NCI-H1048 (cell line): ENCODE data around the gene OMP.

Experiments
- DNase-seq: peaks from one replicate; lab custom pipeline; 2025; lab: John Stamatoyannopoulos, UW

OMP gene

DNA sequence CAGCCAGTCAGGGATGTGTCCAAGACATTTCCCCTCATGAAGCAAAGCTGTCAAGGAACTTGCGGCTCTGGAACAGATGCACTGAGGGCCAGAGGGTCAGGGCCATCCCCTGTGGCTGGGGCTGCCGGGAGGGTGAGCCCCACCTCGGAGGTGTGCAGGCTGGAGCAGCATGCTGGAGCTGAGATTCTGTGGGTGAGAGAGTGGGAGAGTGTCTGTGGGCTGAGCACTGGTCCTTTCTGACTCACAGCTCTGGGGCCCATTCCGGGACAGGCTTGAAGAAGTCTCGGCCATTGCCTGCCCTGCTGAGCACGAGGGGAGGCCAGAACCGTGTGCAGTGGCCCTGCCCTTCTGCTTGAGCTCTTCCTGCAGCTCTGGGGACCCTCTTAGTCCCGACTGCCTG is 2.1 kb downstream of the OMP start:
- DNase-seq: no peak

GRCh38 chr11:77106321-77106720 is 3.7 kb downstream of the OMP start:
- no peak for DNase-seq

DNA sequence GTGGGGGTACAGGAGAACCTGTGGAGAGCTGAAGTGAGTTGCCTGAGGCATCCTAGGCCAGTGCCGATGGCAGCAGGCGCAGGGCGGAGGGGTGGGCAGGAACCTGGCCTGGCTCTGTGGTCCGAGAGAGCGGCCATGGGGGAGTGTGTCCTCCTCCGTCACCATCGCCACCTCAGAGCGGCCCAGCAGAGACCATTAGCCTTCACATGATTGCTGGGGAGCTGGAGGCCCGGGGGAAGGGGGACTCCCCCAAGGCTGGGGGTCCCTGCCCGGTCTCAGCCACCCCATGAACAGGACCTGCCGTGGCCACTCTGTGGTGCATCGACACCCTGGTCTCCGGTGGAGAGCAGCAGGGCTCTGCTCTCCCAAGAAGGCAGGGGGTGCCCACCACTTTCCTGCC is 4.1 kb downstream of the OMP start:
- DNase-seq: no peak

DNA sequence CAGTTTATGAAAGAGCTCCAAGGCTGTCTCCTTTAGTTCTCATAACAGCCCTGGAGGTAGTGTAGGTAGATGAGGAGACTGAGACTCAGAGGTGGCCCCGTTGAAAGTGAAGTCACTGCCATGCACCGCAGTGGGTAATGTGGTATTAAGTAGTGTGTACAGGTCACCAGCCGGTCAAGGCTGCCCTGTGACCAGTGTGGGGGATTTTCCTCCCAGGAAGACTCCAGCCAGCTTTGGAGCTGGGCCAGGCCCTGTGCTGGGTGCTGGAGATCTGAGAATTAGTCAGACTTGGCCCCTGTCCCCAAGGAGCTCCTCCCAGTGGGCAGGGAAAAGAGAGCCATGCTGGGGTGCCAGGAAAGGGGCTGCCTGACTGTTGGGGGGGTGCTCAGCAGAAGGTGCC is 5.3 kb downstream of the OMP start:
- DNase-seq: no peak

DNA sequence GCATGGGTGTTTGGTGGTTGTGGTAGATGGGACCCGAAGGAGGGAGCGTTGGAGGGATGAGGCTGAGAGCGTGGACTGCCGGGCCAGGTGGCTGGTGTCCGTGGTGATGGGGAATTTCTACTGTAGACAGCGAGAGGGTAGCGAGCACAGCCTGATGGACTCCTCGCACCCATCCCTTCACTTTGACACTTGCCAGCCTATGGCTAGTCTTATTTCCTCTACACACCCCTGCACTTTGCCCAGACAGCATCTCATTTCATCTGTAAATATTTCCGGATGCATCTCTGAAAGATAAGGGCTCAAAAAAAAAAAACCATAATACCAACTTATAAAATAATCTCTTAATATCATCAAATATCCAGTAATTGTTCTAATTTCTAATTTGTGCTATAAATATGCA is 5.8 kb downstream of the OMP start:
- DNase-seq: no peak

DNA sequence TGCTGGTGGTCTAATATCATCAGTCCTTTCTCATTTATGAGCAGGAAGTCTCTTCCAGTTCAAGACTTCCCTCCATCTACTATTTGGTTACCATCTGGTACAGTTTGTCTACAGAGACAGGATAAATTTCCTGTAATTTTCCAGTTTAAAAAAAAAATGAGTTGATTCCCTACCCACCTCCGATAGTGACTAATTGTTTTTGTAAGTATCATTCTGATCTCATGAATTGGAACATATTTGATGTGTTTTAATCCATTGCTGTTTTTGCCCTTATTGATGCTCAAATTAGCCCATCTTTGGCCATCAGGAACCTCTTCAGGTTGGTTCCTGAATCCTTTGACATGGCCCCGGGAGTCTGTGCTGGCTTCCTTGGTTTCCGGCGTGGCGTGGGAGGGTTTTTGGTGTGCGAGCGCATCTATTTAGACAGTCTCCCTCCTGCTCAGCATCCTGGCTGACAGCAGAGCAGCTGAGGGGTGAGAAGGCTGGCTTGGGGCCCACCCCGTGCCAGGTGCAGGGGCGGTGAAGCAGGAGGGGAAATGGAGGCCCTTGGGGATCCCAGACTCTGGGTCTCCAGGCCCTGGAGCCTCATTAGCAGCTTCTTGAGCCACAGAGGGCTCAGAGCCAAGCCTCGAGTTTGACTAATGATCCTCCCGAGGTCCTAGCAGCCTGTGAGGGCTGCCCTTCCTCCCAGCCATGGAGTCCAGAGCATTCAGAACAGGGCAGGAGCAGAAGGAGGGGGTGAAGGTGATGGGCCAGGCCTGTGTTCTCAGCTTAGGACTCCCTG is 6.8 kb downstream of the OMP start:
- DNase-seq: no peak

- no peak for DNase-seq
Measured at GRCh38 chr11:77110836-77111235, 8.2 kb downstream of the OMP start.

DNA sequence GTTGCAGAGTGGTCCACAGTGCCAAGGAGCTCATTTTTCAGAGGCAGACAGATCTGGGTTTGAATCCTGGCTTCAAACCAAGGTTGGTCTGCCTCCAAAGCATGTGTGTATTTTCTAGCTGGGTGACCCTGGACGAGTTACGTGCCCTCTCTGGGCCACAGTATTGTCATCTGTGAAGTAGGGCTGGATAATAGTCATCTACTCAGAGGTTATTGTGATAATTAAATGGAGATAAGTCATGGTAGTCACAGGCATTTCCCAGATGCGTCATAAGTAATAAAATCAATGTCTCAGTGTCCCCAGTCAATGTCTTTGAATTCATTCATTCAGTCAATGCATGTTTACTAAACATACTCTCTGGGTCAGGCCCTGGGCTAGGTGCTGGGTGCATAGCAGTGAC is 8.6 kb downstream of the OMP start:
- DNase-seq: no peak

GRCh38 chr11:77111946-77112345 is 9.3 kb downstream of the OMP start:
- no peak for DNase-seq

DNA sequence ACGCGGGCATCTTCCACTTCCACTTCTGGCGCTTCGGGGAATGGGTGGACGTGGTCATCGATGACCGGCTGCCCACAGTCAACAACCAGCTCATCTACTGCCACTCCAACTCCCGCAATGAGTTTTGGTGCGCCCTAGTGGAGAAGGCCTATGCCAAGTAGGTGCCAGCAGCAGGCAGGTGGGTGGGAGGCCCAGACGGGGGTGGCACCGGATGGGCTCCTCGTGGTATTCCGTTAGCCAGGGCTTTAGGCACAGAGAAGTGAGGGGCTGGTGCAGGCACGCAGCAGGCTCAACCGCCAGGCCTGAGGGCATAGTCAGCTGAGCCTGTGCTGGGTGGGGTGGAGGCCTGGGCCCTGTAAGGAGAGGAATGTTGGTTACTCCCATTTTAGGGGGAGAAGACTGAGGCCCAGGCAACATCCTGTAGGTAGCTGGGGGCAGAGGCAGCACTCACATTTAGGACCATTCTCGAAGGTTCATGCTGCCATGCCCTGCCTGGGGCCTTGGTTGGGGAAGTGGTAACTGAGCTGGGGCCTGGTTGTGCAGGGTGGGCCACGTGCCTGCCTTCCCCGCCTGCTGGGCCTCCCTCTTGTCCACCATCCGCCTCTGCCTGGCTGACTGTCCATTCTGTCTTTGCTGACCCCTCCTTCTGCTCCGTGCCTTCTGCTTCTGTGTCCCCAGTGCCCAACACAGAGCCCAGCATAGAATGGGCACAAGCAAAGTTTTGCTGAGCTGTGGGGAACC is 10.2 kb downstream of the OMP start:
- no peak for DNase-seq

- DNase-seq: no peak
Measured at GRCh38 chr11:77113382-77114088, 10.9 kb downstream of the OMP start.

DNA sequence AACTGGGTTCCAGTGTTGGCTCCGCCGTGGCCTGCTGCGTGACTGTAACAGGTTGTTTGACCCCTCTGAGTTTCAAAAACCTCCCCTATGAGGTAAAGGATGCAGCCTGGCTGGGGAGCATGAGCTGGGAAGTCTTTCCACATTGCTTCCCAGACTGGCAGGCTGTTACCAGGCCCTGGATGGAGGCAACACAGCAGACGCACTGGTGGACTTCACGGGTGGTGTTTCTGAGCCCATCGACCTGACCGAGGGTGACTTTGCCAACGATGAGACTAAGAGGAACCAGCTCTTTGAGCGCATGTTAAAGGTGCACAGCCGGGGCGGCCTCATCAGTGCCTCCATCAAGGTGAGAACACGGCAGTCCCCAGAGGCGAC is 11.4 kb downstream of the OMP start:
- no peak for DNase-seq

DNA sequence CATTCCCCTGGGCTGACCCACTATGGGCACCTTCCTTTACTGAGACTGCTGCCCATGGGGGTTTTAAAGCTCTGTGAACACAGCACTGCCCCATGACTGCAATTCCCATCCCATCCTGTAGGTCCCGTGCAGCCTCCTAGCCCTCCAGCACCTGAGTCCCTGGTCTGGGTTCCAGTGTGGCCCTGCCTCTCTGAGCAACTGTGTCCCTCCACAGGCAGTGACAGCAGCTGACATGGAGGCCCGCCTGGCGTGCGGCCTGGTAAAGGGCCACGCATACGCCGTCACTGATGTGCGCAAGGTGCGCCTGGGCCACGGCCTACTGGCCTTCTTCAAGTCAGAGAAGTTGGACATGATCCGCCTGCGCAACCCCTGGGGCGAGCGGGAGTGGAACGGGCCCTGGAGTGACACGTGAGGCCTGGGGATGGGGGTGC is 12.6 kb downstream of the OMP start:
- DNase-seq: no peak

DNA sequence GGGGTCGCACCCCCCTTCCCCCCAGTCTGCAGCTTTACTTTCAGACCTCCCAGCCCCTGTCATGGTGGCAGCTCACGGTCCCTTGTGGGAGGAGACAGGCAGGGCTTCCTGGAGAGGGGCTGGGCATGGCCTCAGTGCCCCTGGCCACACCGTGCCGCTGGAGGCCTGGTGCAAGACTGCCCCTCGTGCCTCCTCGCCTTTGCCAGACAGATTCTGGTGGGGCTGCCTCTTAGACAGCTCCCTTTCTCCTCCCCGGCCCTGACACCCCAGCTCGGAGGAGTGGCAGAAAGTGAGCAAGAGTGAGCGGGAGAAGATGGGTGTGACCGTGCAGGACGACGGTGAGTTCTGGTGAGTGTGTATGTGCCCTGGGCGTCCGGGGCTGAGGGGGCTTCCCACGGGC is 13.3 kb downstream of the OMP start:
- no peak for DNase-seq

GRCh38 chr11:77117492-77117891 is 14.9 kb downstream of the OMP start:
- no peak for DNase-seq

- DNase-seq: no peak
Measured at GRCh38 chr11:77118086-77118485, 15.4 kb downstream of the OMP start.

DNA sequence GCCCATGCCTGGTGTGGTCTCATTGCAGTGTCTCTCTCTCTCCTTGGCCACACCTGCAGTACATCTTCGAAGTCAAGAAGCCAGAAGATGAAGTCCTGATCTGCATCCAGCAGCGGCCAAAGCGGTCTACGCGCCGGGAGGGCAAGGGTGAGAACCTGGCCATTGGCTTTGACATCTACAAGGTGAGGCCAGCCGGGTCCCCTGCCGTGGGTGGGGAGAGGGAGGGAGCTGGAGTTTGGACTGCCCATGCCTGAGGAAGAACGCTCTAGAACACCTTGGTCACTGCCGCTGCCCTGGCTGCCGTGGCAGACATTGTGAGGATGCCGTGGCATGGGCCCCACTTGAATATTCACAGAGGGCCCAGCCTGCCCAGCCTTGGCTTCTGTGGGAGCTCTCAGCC is 16.3 kb downstream of the OMP start:
- DNase-seq: no peak

GRCh38 chr11:77119531-77119936 is 16.9 kb downstream of the OMP start:
- DNase-seq: no peak

DNA sequence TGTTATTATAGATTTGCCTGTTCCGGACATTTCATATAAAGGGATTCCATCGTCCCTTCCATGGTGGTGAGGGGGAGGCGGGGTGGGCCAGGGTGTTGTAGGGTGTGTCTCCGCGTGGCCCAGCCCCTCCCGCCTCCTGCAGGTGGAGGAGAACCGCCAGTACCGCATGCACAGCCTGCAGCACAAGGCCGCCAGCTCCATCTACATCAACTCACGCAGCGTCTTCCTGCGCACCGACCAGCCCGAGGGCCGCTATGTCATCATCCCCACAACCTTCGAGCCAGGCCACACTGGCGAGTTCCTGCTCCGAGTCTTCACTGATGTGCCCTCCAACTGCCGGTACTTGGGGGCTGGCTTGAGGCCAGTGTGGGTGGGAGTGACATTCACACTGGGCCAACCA is 17.9 kb downstream of the OMP start:
- no peak for DNase-seq

DNA sequence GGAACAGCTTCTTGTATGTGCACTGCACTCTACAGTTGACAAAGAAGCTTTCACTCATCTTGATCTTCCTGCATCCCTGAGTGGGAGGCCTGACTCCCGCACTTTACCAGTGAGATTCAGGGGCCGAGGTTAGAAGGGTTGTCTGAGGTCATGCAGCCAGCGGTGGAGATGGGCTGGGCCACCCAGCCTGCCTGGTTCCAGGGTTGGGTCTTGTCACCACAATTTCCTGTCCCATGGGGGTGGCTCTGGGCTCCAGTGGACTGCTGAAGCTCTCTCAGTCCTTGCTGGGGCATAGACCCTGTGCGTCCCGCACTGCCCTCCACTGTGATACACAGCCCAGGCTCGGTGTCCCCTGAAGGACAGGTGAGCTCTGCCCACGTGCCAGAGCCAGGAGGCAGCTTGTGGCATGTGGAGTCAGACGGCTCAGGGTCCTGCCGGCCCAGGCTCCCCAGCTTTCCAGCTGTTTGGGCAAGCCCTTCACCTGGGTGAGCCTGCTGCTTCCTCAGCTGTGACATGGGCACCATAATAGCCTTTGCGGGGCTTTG is 18.5 kb downstream of the OMP start:
- no peak for DNase-seq

GRCh38 chr11:77121876-77122575 is 19.4 kb downstream of the OMP start:
- DNase-seq: no peak

DNA sequence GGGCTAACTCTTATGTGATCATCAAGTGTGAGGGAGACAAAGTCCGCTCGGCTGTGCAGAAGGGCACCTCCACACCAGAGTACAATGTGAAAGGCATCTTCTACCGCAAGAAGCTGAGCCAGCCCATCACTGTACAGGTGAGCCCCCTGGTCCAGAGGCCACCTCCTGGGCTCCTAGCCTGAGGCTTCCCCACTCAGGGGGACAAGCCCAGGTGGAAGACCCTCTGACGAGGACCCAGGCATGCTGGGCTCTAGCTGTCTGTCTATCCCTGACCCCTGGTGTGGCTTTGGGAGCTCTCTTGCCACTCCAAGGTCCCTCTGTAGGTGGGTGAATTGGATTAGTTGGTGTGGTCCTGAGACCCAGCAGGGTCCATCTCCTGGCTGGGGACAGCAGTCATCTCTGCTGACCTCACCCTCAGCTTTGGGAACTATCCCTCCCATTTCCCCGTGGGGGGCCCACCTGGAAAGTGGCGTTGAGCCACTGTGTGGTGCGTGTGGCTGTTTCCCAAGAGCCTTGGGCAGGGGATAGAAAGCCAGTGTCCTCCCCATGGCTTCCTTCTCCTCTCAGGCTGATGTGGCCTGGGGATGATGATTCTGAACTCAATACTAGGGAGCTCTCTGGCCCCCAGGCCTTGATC is 20.1 kb downstream of the OMP start:
- no peak for DNase-seq
